HepG2 (cell line): ENCODE data around the gene HNRNPF. TPM values are rescaled to one million over a fixed set of nuclear protein-coding genes. Genes with fewer than 3 reads are reported as not detected.

Experiments
- ATAC-seq: fragments of 200-7000 bp; cut with Tn5 transposase; 3 replicates; pipeline ENCODE4 v1.9.1; 2020; ENCODE audit warnings: mild to moderate bottlenecking, moderate library complexity
- BruUV-seq: library from RNA; stranded (reverse); fragments of 400-500 nt; replicated peaks from 2 replicates; lab custom pipeline; 2021; lab: Mats Ljungman, UMichigan
- CTCF ChIA-PET: fragments of 300-600 bp; formaldehyde crosslinking; extraction: SDS; loops from one replicate; lab custom pipeline; 2021; ENCODE audit warnings: low total read pairs, inconsistent platforms, low intra/inter-chr PET ratio; lab: Yijun Ruan, JAX
- POLR2A ChIA-PET: fragments of 350-600 bp; sonication (Branson Sonifier 250); formaldehyde crosslinking; loops from one replicate; lab custom pipeline; 2020; ENCODE audit warnings: antibody characterized with exemption, inconsistent platforms; lab: Yijun Ruan, JAX
- DNase-seq: peaks from one replicate; pipeline ENCODE4 v3.0.0-alpha.2; 2015; ENCODE audit warnings: low spot score
- FAIRE-seq: peaks from 3 replicates; lab custom pipeline; 2011; peaks lifted over from hg19 to GRCh38; lab: Jason Lieb, UNC
- H2AFZ ChIP-seq: one replicate; pipeline ENCODE4 v1.6.1; 2011; ENCODE audit warnings: low read length, inconsistent platforms
- H3K27ac ChIP-seq: fragments of 300-600 bp; 3 replicates; pipeline ENCODE4 v1.8.0; 2011; ENCODE audit warnings: mixed run types, mild to moderate bottlenecking, mixed read lengths, low read length, inconsistent platforms; ENCODE audit not compliant: insufficient read depth; ENCODE audit errors: extremely low read length
- H3K27me3 ChIP-seq, 2 experiments: fragments of 200-600 bp in 1 of 2; 2 replicates in 1 of 2; 3 replicates in 1 of 2; pipeline versions ENCODE4 v1.6.0 to v1.8.0; 2011; ENCODE audit warnings: low read length in 2 of 2, mild to moderate bottlenecking in 2 of 2, moderate library complexity in 2 of 2, inconsistent platforms in 1 of 2; ENCODE audit not compliant: insufficient read depth in 2 of 2, control insufficient read depth in 1 of 2
- H3K36me3 ChIP-seq, 2 experiments: fragments of 200-600 bp in 1 of 2; replicated peaks in 1 of 2; 2 replicates in 1 of 2; 3 replicates in 1 of 2; pipeline versions ENCODE4 v1.5.1 to v1.8.0; 2011; ENCODE audit warnings: low read length in 2 of 2, inconsistent platforms in 1 of 2; ENCODE audit not compliant: insufficient read depth in 2 of 2, control insufficient read depth in 1 of 2
- H3K4me1 ChIP-seq: 2 replicates; pipeline ENCODE4 v1.5.1; 2012; ENCODE audit warnings: low read length, inconsistent platforms; ENCODE audit not compliant: insufficient read depth
- H3K4me2 ChIP-seq: 2 replicates; pipeline ENCODE4 v1.6.0; 2011; ENCODE audit warnings: low read depth, low read length, inconsistent platforms
- H3K4me3 ChIP-seq, 3 experiments: fragments of 200-600 bp in 1 of 3; sonication (generic), shearing (Covaris generic) in 1 of 3; replicated peaks in 1 of 3; 2 replicates each; pipeline ENCODE4 v1.5.1; 2011 to 2016; ENCODE audit warnings: low read length in 3 of 3, inconsistent platforms in 2 of 3, low read depth in 2 of 3, mild to moderate bottlenecking in 2 of 3, control low read depth in 1 of 3, mixed read lengths in 1 of 3; ENCODE audit not compliant: insufficient read depth in 1 of 3
- H3K79me2 ChIP-seq: one replicate; pipeline ENCODE4 v1.6.1; 2011; ENCODE audit warnings: low read length, inconsistent platforms; ENCODE audit not compliant: insufficient read depth
- H3K9ac ChIP-seq: 2 replicates; pipeline ENCODE4 v1.6.0; 2011; ENCODE audit warnings: mild to moderate bottlenecking, low read depth, low read length, inconsistent platforms; ENCODE audit not compliant: insufficient read depth
- H3K9me3 ChIP-seq: 2 replicates; pipeline ENCODE4 v1.5.1; 2012; ENCODE audit warnings: mild to moderate bottlenecking, low read length
- H4K20me1 ChIP-seq: 2 replicates; pipeline ENCODE4 v1.6.0; 2011; ENCODE audit warnings: inconsistent platforms, mild to moderate bottlenecking, low read length, moderate library complexity; ENCODE audit not compliant: insufficient read depth
- KDM5A ChIP-seq: fragments of 200-600 bp; sonication (generic); IDR thresholded peaks from 2 replicates; pipeline ENCODE4 v1.7.0; 2018; ENCODE audit warnings: antibody characterized with exemption, mild to moderate bottlenecking, low read length, borderline replicate concordance
- SAP130 ChIP-seq: IDR thresholded peaks from 2 replicates; pipeline ENCODE4 v1.6.1; 2016; ENCODE audit warnings: low read depth
- ZNF12 ChIP-seq: sonication (generic); formaldehyde crosslinking; IDR thresholded peaks from 2 replicates; pipeline ENCODE4 v1.5.0; 2020; ENCODE audit warnings: missing genetic modification reagents
- ZNF747 ChIP-seq: sonication (generic); formaldehyde crosslinking; IDR thresholded peaks from 2 replicates; pipeline ENCODE4 v1.8.1; 2023; ENCODE audit warnings: missing genetic modification reagents, mild to moderate bottlenecking, borderline replicate concordance
- WGBS: methylation state at CpG from one replicate; pipeline ENCODE4 v1.1.6; 2017; ENCODE audit warnings: low lambda C conversion rate; 5-methylcytosine and 5-hydroxymethylcytosine counted together
- in situ Hi-C: cut with HindIII; loops from 2 replicates; pipeline ENCODE4 v1.10.0; 2017; ENCODE audit warnings: low pct_unique_long_range_greater_than_20kb; ENCODE audit not compliant: extremely low pct_ligation_motif_present
- intact Hi-C: fragments of 100-400 bp; cut with micrococcal nuclease; formaldehyde crosslinking; loops from one replicate; pipeline ENCODE4 v1.10.0; 2022; ENCODE audit not compliant: unreplicated experiment
- polyA plus RNA-seq, 8 experiments: library from polyadenylated mRNA; depleted of rRNA in 3 of 8; stranded (reverse) in 7 of 8; unstranded in 1 of 8; fragments of >200 nt; fragmentation: Illumina TruSeq in 4 of 8; extraction: Trizol in 4 of 8; gene quantifications; 2 replicates each; pipeline versions ENCODE4 v1.2.1 to v1.2.3, GENCODE V29; 2011 to 2016; ENCODE audit warnings: low read depth in 4 of 8, missing spikeins in 1 of 8, mixed read lengths in 1 of 8; ENCODE audit not compliant: insufficient read depth in 1 of 8
- total RNA-seq, 5 experiments: library from RNA; depleted of rRNA; stranded (reverse); fragments of >200 nt; fragmentation: Illumina TruSeq; extraction: Trizol; gene quantifications; 2 replicates each; pipeline ENCODE4 v1.2.3, GENCODE V29; 2016; ENCODE audit warnings: low read depth in 1 of 5
- TF ChIP-seq, protein P1 (sequence below): sonication (generic); formaldehyde crosslinking; IDR thresholded peaks from 2 replicates; pipeline ENCODE4 v1.4.0; 2020; ENCODE audit warnings: missing genetic modification reagents
- TF ChIP-seq, protein P2 (sequence below): sonication (generic); formaldehyde crosslinking; IDR thresholded peaks from 2 replicates; pipeline ENCODE4 v1.4.0; 2020; ENCODE audit warnings: missing genetic modification reagents

Gene HNRNPF
- total and polyA plus RNA-seq, 2 of the 13 experiments (the other 11 are each of a cell fraction or from before 2014, with no cell fraction given): 166 to 308 TPM

DNA sequence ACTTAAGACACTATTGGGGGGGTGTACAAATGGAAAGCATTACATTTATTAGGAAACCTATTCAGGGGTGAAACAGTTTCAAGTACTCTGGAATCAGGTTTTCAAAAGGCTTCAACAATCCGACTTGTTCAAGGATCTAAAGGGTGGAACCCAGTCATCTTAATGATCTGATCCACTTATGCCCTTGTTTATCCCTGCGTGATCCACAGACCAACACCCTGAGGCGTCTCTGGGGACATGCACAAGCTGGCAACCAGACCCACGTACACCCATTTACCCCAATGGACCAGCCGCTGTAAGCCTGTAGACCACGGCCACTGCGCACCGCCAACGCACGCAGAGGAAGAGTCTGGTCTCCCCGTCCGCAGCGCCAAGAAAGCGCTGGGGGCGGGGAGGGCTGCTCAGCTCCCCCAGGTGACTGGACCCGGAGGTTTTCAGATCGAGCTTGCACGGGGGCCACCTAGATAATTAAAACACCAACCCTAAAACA is 13.4 kb downstream of the HNRNPF start (continued):
- TF ChIP-seq, protein P1, sequence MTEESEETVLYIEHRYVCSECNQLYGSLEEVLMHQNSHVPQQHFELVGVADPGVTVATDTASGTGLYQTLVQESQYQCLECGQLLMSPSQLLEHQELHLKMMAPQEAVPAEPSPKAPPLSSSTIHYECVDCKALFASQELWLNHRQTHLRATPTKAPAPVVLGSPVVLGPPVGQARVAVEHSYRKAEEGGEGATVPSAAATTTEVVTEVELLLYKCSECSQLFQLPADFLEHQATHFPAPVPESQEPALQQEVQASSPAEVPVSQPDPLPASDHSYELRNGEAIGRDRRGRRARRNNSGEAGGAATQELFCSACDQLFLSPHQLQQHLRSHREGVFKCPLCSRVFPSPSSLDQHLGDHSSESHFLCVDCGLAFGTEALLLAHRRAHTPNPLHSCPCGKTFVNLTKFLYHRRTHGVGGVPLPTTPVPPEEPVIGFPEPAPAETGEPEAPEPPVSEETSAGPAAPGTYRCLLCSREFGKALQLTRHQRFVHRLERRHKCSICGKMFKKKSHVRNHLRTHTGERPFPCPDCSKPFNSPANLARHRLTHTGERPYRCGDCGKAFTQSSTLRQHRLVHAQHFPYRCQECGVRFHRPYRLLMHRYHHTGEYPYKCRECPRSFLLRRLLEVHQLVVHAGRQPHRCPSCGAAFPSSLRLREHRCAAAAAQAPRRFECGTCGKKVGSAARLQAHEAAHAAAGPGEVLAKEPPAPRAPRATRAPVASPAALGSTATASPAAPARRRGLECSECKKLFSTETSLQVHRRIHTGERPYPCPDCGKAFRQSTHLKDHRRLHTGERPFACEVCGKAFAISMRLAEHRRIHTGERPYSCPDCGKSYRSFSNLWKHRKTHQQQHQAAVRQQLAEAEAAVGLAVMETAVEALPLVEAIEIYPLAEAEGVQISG: no peak
- TF ChIP-seq, protein P2, sequence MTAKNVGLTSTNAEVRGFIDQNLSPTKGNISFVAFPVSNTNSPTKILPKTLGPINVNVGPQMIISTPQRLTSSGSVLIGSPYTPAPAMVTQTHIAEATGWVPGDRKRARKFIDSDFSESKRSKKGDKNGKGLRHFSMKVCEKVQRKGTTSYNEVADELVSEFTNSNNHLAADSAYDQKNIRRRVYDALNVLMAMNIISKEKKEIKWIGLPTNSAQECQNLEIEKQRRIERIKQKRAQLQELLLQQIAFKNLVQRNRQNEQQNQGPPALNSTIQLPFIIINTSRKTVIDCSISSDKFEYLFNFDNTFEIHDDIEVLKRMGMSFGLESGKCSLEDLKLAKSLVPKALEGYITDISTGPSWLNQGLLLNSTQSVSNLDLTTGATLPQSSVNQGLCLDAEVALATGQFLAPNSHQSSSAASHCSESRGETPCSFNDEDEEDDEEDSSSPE (CRISPR knock-in tag): no peak
- no peak for TF ChIP-seq ZNF12
- no peak for TF ChIP-seq KDM5A
- TF ChIP-seq, all 625 proteins: peak for 8

DNA sequence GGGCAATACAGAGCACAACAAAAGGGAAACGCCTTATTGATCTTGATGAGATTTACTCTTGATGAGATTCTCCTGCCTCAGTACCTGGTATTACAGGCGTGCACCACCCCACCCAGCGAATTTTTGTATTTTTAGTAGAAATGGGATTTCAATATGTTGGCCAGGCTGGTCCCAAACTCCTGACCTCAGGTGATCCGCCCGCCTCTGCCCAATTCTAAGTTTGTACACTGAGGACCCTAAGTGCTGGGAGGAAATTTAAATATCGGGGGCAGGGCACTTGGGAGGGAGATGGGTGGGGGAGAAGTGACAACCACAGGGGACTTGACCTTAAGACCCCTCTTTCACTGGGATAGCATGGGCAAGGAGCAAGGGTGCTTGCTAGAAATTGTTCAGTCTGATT is 14.1 kb downstream of the HNRNPF start:
- FAIRE-seq: no peak
- H3K4me1 ChIP-seq: peaks cover 79% of the 10 kb centered on the region
- peak overlapping the region; percentile 96 for H3K9ac ChIP-seq
- ChIA-PET POLR2A (interaction anchor here (1.1 to 5.6 kb wide), 3 partner anchors 9 to 25 kb away, joined by 3 to 39 read pairs (median 4); no protein-coding TSS in a partner anchor), CTCF (no interaction called here)
- peak overlapping the region; percentile 99 for H3K27ac ChIP-seq
- H4K20me1 ChIP-seq: peaks cover 78% of the 10 kb centered on the region
- H3K36me3 ChIP-seq: peaks cover 19 to 50% of the 10 kb centered on the region in 2 experiments
- no peaks in the 10 kb centered on the region for H3K9me3 ChIP-seq
- H2AFZ ChIP-seq: no peak overlapping the region
- BruUV-seq: no TSS peak
- 68% methylated on average over 6 of the region's 6 CpGs for WGBS
- H3K79me2 ChIP-seq: peaks cover 88% of the 10 kb centered on the region
- H3K4me3 ChIP-seq: peak overlapping the region; percentile 76 to 82 (median 79)
- no peak for DNase-seq
- intact Hi-C loops (loop anchor here (5.0 kb wide), 1 partner anchor 42 kb away; the partner anchor contains the start of gene ZNF487), in situ Hi-C loops (no loop called here)
- no peaks in the 10 kb centered on the region; a peak in 1 of 5 replicates for H3K27me3 ChIP-seq
- ATAC-seq: no peak
- TF ChIP-seq SAP130 (0 out of 2 replicates have a peak, but pooled peaks have one; percentile 6), ZNF747 (CRISPR knock-in tag) (no peak)
- peak overlapping the region; percentile 89 for H3K4me2 ChIP-seq
